Prostate gland (tissue), 2 donors: Measurements from ENCODE around the gene CLIP1.
"Not testable (repeated sequence)": the region's sequence is repeated elsewhere in the genome, so short reads cannot be mapped to it uniquely, and the experiment has no call there.

Experiments
- CTCF ChIP-seq, 4 experiments: fragments of 200-600 bp in 2 of 4; fragments of 450-650 bp in 2 of 4; sonication (generic) in 2 of 4; IDR thresholded peaks; 1 replicate in 3 of 4; 2 replicates in 1 of 4; pipeline ENCODE4 v1.5.1; 2016 to 2019; ENCODE audit warnings: antibody characterized with exemption in 4 of 4, mild to moderate bottlenecking in 2 of 4, moderate library complexity in 2 of 4
- POLR2A ChIP-seq: fragments of 450-650 bp; IDR thresholded peaks from one replicate; pipeline ENCODE4 v1.6.1; 2016; ENCODE audit warnings: antibody characterized with exemption, mild to moderate bottlenecking
- POLR2AphosphoS5 ChIP-seq: sonication (generic); formaldehyde crosslinking; IDR thresholded peaks from one replicate; pipeline ENCODE4 v1.6.1; 2017; ENCODE audit warnings: antibody characterized with exemption

DNA sequence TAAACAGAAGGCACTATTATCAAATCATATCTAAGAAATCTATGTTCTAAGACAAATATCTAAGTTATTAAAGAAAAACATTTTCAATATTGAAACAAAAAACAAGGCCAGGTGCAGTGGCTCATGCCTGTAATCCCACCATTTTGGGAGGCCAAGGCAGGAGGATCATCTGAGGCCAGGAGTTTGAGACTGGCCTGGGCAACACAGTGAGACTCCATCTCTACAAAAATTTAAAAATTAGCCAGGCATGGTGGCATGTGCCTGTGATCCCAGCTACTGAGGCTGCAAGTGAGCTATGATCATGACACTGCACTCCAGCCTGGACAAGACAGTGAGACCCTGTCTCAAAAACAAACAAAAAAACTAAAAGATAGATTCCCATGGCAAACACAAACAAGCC, 54.8 kb downstream of the CLIP1 start:
- not testable (repeated sequence) for TF ChIP-seq CTCF (IDR thresholded peaks at IDR 0.05); POLR2AphosphoS5; POLR2A
